B cell (primary cell): Measurements from ENCODE around the gene SNCA. TPM values are rescaled to one million over a fixed set of nuclear protein-coding genes. Genes with fewer than 3 reads are reported as not detected.

Source experiments
- ATAC-seq: fragments of 200-7000 bp; cut with Tn5 transposase; one replicate; pipeline ENCODE4 v1.10.0; 2021; ENCODE audit warnings: low read depth, mild to moderate bottlenecking, moderate number of reproducible peaks, moderate library complexity
- CTCF ChIA-PET: fragments of 350-600 bp; sonication (Branson Sonifier 250); formaldehyde crosslinking; loops from one replicate; lab custom pipeline; 2021; ENCODE audit warnings: antibody characterized with exemption, inconsistent platforms; lab: Charles Lee
- POLR2A ChIA-PET: fragments of 350-600 bp; sonication (Branson Sonifier 250); formaldehyde crosslinking; loops from one replicate; lab custom pipeline; 2021; ENCODE audit warnings: antibody characterized with exemption; lab: Charles Lee
- DNase-seq: peaks from one replicate; pipeline ENCODE4 v3.0.0; 2013
- H2AFZ ChIP-seq: 2 replicates; pipeline ENCODE4 v1.6.1; 2012; ENCODE audit warnings: mild to moderate bottlenecking, low read depth, low read length; ENCODE audit not compliant: insufficient read depth, poor library complexity, severe bottlenecking
- H3K27ac ChIP-seq, 2 donors: 1 replicate in 1 of 2; 2 replicates in 1 of 2; pipeline ENCODE4 v1.5.1; 2012 to 2013; ENCODE audit warnings: low read length in 2 of 2, mild to moderate bottlenecking in 2 of 2, moderate library complexity in 1 of 2
- H3K27me3 ChIP-seq, 4 experiments: fragments of 200-600 bp in 1 of 4; sonication (generic) in 1 of 4; replicated peaks in 1 of 4; 1 replicate in 2 of 4; 2 replicates in 2 of 4; pipeline versions ENCODE4 v1.6.1 to v1.7.0; 2013 to 2016; ENCODE audit warnings: low read length in 3 of 4, mild to moderate bottlenecking in 2 of 4, mixed read lengths in 1 of 4, moderate library complexity in 1 of 4; ENCODE audit not compliant: insufficient read depth in 4 of 4, control insufficient read depth in 3 of 4; ENCODE audit errors: control extremely low read depth in 1 of 4
- H3K36me3 ChIP-seq, 2 experiments: replicated peaks in 1 of 2; 1 replicate in 1 of 2; 2 replicates in 1 of 2; pipeline versions ENCODE4 v1.6.1 to v1.7.1; 2013; ENCODE audit warnings: low read length in 1 of 2; ENCODE audit not compliant: insufficient read depth in 2 of 2, control insufficient read depth in 1 of 2; ENCODE audit errors: control extremely low read depth in 1 of 2, extremely low read depth in 1 of 2
- H3K4me1 ChIP-seq, 2 donors: fragments of 200-600 bp in 1 of 2; sonication (generic) in 1 of 2; 1 replicate in 1 of 2; 2 replicates in 1 of 2; pipeline versions ENCODE4 v1.5.1 to v1.6.1; 2013 to 2017; ENCODE audit warnings: low read length in 2 of 2; ENCODE audit not compliant: control insufficient read depth in 2 of 2, insufficient read depth in 2 of 2
- H3K4me2 ChIP-seq: replicated peaks from 2 replicates; pipeline ENCODE3; 2012; ENCODE audit warnings: mild to moderate bottlenecking, low read depth, low read length; ENCODE audit not compliant: poor library complexity, severe bottlenecking
- H3K4me3 ChIP-seq, 5 experiments: fragments of 200-600 bp in 1 of 5; sonication (generic) in 1 of 5; 1 replicate in 3 of 5; 2 replicates in 2 of 5; pipeline versions ENCODE4 v1.5.1 to v1.7.0; 2011 to 2016; ENCODE audit warnings: low read length in 4 of 5, mild to moderate bottlenecking in 4 of 5, low read depth in 2 of 5, control low read depth in 1 of 5, moderate library complexity in 1 of 5; ENCODE audit not compliant: insufficient read depth in 1 of 5; ENCODE audit errors: control extremely low read depth in 1 of 5, extremely low read depth in 1 of 5
- H3K79me2 ChIP-seq: fragments of 200-600 bp; sonication (generic); one replicate; pipeline ENCODE4 v1.6.0; 2016; ENCODE audit warnings: low read length; ENCODE audit not compliant: control insufficient read depth, insufficient read depth
- H3K9ac ChIP-seq: fragments of 200-600 bp; sonication (generic); 2 replicates; pipeline ENCODE4 v1.6.1; 2017; ENCODE audit warnings: mild to moderate bottlenecking, low read length, moderate library complexity
- H3K9me3 ChIP-seq, 3 donors: one replicate each; pipeline versions ENCODE4 v1.6.1 to v1.7.1; 2013; ENCODE audit warnings: low read length in 2 of 3; ENCODE audit not compliant: control insufficient read depth in 2 of 3, insufficient read depth in 1 of 3; ENCODE audit errors: control extremely low read depth in 1 of 3
- H4K20me1 ChIP-seq: 2 replicates; pipeline ENCODE4 v1.6.0; 2012; ENCODE audit warnings: mild to moderate bottlenecking, low read length; ENCODE audit not compliant: insufficient read depth, control insufficient read depth, poor library complexity, severe bottlenecking
- H3K27ac Mint-ChIP-seq: one replicate; pipeline ENCODE4 v1.8.0; 2021; ENCODE audit warnings: mixed read lengths
- H3K27me3 Mint-ChIP-seq: one replicate; pipeline ENCODE4 v1.8.0; 2021; ENCODE audit warnings: mixed read lengths
- H3K4me1 Mint-ChIP-seq: one replicate; pipeline ENCODE4 v1.8.0; 2021; ENCODE audit warnings: mixed read lengths
- H3K4me3 Mint-ChIP-seq: one replicate; pipeline ENCODE4 v1.8.0; 2021; ENCODE audit warnings: mixed read lengths
- H3K9me3 Mint-ChIP-seq: one replicate; pipeline ENCODE4 v1.8.0; 2022; ENCODE audit warnings: mixed read lengths; ENCODE audit not compliant: insufficient read depth
- CTCF ChIP-seq: fragments of 200-600 bp; IDR thresholded peaks from one replicate; pipeline ENCODE4 v1.8.0; 2022; ENCODE audit warnings: antibody characterized with exemption, mild to moderate bottlenecking
- EZH2 ChIP-seq: IDR thresholded peaks from 2 replicates; pipeline ENCODE4 v1.6.1; 2012; ENCODE audit warnings: borderline replicate concordance, low read depth, mild to moderate bottlenecking, moderate library complexity, low read length; ENCODE audit not compliant: insufficient read depth, poor library complexity, severe bottlenecking
- WGBS: methylation state at CpG from one replicate; pipeline ENCODE4 v1.1.5; 2013; ENCODE audit warnings: missing lambda C conversion rate; ENCODE audit not compliant: insufficient coverage; 5-methylcytosine and 5-hydroxymethylcytosine counted together
- intact Hi-C: fragments of 100-400 bp; cut with micrococcal nuclease; formaldehyde crosslinking; loops from one replicate; pipeline ENCODE4 v1.10.0; 2022
- polyA plus RNA-seq: library from polyadenylated mRNA; depleted of rRNA; stranded (reverse); fragments of >200 nt; gene quantifications from 2 replicates; pipeline ENCODE4 v1.2.3, GENCODE V29; 2012
- total RNA-seq, 2 donors: library from RNA; stranded (reverse); fragments of 120-200 nt in 1 of 2; gene quantifications; 1 replicate in 1 of 2; 2 replicates in 1 of 2; pipeline versions ENCODE4 v1.2.3 to v1.2.4, GENCODE V29; 2013 to 2022

SNCA gene
- total and polyA plus RNA-seq, 2 donors (not counting 1 experiment from before 2014, with no cell fraction given) = 0.48 to 1.3 TPM

GRCh38 chr4:89805297-89805696 is 31.7 kb downstream of the SNCA start:
- Histone ChIP-seq H3K9ac (no peak overlapping the region), H3K27ac (no peak overlapping the region), H3K79me2 (no peaks in the 10 kb centered on the region), H2AFZ (no peak overlapping the region), H3K4me1 (no peaks in the 10 kb centered on the region), H3K4me3 (no peak overlapping the region), H3K9me3 (no peaks in the 10 kb centered on the region), H3K27me3 (no peaks in the 10 kb centered on the region), H3K36me3 (no peaks in the 10 kb centered on the region), H3K4me2 (no peak overlapping the region), H4K20me1 (no peaks in the 10 kb centered on the region)
- 100% methylated on average over 1 of the region's 2 CpGs for WGBS
- no peak overlapping the region for H3K27ac Mint-ChIP-seq
- CTCF ChIA-PET = no interaction called here
- no peak for DNase-seq
- TF ChIP-seq CTCF = no peak
- TF ChIP-seq EZH2 = no peak
- no peaks in the 10 kb centered on the region for H3K4me1 Mint-ChIP-seq
- no peak for ATAC-seq
- POLR2A ChIA-PET = no interaction called here
- no peaks in the 10 kb centered on the region for H3K27me3 Mint-ChIP-seq
- no peak overlapping the region for H3K4me3 Mint-ChIP-seq
- no peaks in the 10 kb centered on the region for H3K9me3 Mint-ChIP-seq
- intact Hi-C loops = no loop called here

GRCh38 chr4:89803915-89804314 is 33.0 kb downstream of the SNCA start:
- H3K36me3 ChIP-seq = no peaks in the 10 kb centered on the region
- H2AFZ ChIP-seq = no peak overlapping the region
- Mint-ChIP-seq H3K27ac (no peak overlapping the region), H3K4me3 (no peak overlapping the region), H3K27me3 (no peaks in the 10 kb centered on the region), H3K4me1 (no peaks in the 10 kb centered on the region), H3K9me3 (no peaks in the 10 kb centered on the region)
- H3K4me1 ChIP-seq = no peaks in the 10 kb centered on the region
- intact Hi-C loops = no loop called here
- POLR2A ChIA-PET = no interaction called here
- no peaks in the 10 kb centered on the region for H3K79me2 ChIP-seq
- no peaks in the 10 kb centered on the region for H3K27me3 ChIP-seq
- no peak overlapping the region for H3K27ac ChIP-seq
- no peaks in the 10 kb centered on the region for H3K9me3 ChIP-seq
- no peak overlapping the region for H3K9ac ChIP-seq
- no peak overlapping the region for H3K4me2 ChIP-seq
- no peaks in the 10 kb centered on the region for H4K20me1 ChIP-seq
- WGBS = no CpG with 5 or more reads among the region's 4 CpGs
- ATAC-seq (no peak), DNase-seq (no peak)
- CTCF ChIA-PET = no interaction called here
- TF ChIP-seq EZH2 = no peak
- no peak for TF ChIP-seq CTCF
- no peak overlapping the region for H3K4me3 ChIP-seq
